T follicular helper cell (primary cell): ENCODE results near the gene CDC42EP1.
"Not testable (repeated sequence)": the region's sequence is repeated elsewhere in the genome, so short reads cannot be mapped to it uniquely, and the experiment has no call there.

Source experiments
- DNase-seq: peaks from one replicate; pipeline ENCODE4 v3.0.0-alpha.2; 2020; ENCODE audit warnings: low read depth

The CDC42EP1 gene

DNA sequence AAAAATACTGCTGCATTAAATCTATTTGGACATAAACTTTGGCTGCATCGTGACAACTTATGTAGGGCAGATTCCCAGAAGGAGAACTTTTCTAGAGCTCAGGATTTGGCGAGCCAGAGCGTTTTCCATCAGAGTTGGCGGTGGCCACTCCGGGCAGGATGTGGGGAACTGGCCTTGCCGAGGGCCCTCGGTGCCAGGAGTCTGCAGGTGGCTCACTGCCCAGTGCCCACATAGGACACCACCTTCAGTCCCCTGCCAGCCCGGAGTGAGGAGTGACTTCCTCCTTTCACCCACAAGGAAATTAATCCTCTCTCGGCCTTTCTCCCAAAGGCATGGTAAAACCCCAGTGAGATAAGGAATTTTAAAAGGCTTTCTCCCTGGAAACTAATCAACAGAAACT is 21.2 kb downstream of the CDC42EP1 start:
- DNase-seq, result no peak

DNA sequence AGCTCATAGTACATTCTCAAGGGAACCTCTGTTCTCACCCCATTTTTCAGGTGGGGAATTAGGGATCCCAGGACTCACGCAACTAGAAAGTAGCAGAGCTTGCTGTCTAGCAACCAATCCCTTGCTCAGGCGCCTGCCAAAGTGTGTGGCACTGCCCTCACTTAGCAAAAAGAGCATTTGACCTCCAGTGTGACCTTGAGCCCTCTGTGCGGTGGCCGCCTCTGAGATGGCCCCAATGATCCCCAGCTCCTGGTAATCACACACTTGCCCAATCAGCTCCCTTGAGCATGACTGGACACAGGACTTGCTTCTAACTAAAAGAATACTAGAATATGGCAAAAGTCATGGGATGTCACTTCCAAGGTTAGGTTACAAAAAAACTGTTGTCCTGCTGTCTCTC is 22.2 kb downstream of the CDC42EP1 start:
- DNase-seq, result no peak

- no peak for DNase-seq
Measured at GRCh38 chr22:37588546-37589215, 28.4 kb downstream of the CDC42EP1 start.

DNA sequence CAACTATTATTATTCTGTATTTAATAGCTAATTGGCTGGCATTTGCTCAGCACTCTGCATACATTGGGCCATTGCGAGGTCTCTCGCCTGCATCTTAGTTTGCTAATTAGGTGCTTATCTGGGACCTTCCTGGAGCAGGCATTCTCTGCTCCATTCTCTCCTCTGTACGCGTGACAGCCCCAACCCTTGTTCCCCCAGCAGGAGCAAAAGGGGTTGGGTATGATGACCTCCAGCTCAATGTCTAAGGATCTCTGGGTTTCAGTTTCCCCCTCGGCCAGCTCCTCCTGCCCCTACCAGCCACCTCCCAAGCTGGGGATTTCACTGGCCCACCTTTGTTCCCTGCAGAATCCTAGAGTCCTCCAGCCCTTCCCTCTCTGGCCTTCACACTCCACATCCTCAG is 29.4 kb downstream of the CDC42EP1 start:
- DNase-seq, result no peak

DNA sequence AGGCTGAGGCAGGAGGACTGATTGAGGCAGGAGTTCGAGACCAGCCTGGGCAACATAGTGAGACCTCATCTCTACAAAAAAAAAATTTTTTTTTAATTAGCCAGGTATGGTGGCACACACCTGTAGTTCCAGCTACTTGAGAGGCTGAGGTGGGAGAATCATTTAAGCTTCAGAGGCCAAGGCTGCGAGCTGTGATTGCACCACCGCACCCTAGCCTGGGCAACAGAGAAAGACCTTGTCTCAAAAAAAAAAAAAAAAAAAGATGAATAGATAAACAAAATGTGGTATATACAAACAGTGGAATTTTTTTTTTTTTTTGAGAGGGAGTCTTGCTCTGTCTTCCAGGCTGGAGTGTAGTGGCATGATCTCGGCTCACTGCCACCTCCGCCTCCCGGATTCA is 30.8 kb downstream of the CDC42EP1 start:
- not testable (repeated sequence) for DNase-seq

- DNase-seq, result no peak
Measured at GRCh38 chr22:37591823-37592404, 31.6 kb downstream of the CDC42EP1 start.

DNA sequence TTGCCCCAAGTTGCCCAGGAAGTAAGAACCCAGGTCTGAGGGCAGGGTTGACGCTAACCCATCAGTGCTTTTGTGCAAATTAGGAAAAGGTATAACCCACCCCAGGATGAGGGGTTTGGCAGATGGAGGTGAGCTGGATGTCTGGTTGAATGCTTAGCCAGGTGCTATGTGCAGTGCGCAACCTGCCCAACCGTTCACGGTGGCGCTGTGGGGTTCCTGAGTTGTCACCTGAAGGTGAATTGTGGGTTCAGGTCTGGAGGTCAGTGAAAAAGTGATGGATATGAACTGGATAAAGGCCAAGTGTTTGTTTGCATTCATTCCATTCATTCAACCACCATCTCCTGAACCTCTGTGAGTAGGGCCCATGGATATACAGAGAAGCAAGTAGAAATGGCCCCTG is 34.0 kb downstream of the CDC42EP1 start:
- no peak for DNase-seq

- DNase-seq, result no peak
Measured at GRCh38 chr22:37599153-37599552, 38.9 kb downstream of the CDC42EP1 start.

GRCh38 chr22:37601203-37601539 is 40.9 kb downstream of the CDC42EP1 start:
- DNase-seq, result no peak

- no peak for DNase-seq
Measured at GRCh38 chr22:37601540-37602442, 41.5 kb downstream of the CDC42EP1 start.

- not testable (repeated sequence) for DNase-seq
Measured at GRCh38 chr22:37602546-37603277, 42.4 kb downstream of the CDC42EP1 start.

DNA sequence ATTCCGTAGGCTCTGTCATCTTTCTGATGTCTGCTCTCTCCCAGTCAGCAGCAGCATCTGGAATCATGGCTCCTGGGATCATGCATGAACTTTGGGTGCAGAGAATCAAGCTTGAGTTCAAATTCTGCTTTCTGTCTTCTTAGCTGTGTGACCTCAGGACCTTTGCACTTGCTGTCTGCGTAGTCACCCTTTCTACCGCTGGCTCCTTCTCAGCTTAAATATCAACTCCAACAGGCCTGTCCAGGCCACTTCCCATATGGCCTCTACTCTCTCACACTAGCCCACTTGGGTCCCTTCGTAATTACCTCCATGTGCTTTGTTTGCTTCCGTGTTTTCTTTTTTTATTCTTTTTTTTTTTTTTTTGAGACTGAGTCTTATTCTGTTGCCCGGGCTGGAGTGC is 43.8 kb downstream of the CDC42EP1 start:
- no peak for DNase-seq

GRCh38 chr22:37604875-37605274 is 44.6 kb downstream of the CDC42EP1 start:
- peak; percentile 59 for DNase-seq

DNA sequence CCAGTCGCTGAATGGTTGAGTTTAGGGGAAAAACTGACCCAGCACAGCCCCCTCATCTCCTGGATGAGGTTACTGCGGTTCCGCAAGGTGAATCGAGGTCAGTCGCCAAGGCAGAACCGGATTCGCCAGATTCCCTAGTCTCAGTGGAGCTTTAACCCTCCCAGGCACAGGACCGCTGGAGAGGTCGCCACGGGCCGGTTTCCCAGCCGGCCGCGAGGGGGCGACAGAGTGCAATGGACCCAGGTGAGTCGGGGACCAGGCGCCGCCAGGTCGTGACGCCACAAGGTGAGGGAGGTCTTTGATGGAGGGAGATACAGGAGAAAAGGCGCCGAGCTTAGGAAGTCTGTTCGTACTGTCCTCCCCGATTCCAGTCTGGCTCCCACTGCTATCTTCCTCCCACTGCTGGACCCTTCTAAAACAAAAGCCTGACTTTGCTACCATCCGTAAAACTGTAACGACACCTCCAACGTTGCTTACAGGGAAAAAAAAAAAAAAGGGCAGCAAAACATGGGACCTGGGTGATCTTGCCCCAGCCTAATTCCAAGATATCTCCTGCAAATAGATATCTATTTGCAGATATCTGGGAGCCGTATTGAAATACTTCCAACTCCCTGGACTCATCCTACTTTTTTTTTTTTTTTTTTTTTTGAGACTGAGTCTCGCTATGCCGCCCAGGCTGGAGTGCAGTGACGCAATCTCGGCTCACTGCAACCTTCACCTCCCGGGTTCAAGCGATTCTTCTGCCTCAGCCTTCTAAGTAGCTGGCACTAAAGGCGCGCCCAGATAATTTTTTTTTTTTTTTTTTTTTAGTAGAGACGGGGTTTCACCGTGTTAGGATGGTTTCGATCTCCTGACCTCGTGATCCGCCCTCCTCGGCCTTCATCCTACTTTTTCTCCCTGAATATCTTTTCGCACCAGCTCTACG is 47.0 kb downstream of the CDC42EP1 start:
- DNase-seq, result peak; percentile 90

GRCh38 chr22:37607935-37608476 is 47.7 kb downstream of the CDC42EP1 start:
- DNase-seq, result no peak

GRCh38 chr22:37608477-37609239 is 48.4 kb downstream of the CDC42EP1 start, which contains the start of gene GGA1:
TSS of gene GGA1 (plus strand) at chr22:37608834. CDS start at chr22:37608861, 27 bp downstream.
- peak; percentile 95 for DNase-seq

DNA sequence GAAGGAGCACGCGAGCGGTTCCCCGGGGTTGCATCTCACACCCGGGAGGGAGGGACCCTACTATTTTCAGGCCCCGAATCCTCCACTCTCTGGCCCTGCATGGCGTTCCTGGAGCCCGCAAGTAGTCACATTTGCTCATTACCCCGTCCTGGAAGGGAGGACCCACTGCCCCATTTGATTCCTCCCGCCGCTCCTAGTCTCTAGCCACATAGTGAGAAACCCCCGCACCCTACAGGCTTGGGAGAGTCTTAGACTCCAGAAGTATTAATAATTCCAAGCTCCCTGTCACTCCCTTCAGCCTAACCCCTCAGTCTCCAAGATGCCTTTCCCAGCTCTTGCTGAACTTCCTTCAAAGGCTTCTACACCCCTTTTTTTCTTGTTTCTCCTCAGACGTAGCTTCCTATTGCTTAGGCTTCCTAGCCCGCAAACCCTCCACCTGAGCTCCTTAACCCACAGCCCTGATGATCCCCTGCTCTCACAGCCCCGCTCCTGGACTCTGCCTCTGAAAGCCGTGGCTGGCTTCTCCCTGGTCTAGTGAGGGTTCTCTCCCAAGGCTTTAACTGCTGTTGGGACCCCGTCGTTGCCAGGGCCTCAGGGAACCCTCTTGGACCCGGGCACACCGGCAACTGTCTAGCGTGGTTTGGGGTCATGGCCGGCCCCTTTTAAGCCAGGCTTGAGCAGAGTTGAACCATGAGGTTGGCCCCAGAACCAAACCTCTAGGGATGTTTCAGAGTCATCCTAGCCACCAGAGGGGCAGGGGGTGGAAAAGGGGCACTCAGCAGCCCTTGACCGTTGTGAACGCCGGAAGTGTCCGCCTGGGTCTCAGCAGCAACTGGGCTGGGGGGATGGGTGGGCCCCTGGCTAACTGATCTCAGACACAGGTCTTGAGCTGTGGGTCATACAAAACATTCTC is 49.2 kb downstream of the CDC42EP1 start:
- DNase-seq, result no peak

DNA sequence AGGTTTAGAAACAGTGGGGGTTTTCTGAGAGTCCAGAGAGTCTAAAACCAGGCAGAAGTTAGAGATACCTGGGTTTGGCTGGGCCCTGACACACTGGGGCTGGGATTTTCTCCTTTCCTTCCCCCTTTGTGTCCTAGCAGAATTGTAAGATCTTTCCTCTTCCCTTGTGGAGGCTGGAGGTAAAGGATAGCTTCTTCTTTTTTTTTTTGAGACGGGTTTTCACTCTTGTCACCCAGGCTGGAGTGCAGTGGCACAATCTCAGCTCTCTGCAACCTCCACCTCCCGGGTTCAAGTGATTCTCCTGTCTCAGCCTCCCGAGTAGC is 49.8 kb downstream of the CDC42EP1 start:
- DNase-seq, result not testable (repeated sequence)

DNA sequence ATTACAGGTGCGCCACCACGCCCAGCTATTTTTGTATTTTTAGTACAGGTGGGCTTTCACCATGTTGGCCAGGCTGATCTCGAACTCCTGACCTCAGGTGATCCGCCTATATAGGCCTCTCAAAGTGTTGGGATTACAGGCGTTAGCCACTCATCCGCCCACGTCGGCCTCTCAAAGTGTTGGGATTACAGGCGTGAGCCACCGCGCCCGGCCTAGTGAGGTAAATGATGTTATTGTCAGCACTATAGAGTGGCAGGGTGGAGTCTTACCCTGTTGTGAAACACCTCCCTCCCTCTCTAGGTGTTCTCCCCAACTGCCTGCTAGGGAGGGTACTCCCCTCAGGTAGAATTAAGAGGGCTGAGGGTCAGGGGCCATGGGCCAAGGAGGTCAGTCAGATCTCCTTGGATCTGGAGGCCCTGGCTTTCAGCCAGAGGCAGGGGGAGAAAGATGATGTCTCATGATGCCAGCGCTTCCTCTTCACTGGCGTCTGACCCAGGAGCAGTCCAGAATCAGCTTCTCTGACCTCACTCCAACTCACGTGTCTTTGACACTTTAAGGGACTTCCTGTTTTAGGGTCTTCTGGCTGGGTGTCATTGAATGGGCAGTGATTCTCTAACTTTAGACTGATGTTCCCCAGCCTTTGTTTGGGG is 50.3 kb downstream of the CDC42EP1 start:
- no peak for DNase-seq
